ENCODE measurements around the gene NEK2. TPM values are rescaled to one million over a fixed set of nuclear protein-coding genes. Genes with fewer than 3 reads are reported as not detected.
A peak's percentile ranks its signal among the peaks of the same experiment; 100 is the strongest.

NEK2 gene
- total RNA-seq, 1 donor from 2014 or later: 3.9 TPM

DNA sequence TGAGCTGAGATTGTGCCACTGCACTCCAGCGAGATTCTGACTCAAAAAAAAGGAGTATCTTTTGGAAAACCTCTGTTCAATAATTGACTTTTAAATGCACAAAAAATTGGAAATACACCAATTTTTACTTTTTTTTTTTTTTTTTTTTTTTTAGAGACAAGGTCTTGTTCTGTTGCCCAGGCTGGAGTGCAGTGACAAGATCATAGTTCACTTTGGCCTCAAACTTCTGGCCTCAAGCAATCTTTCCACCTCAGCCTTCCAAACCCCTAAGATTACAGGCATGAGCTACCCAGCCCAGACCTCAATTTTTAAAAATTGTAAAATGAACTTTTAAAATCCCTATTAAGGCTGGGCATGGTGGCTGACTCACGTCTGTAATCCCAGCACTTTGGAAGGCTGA is 30.8 kb downstream of the NEK2 start:
- Mint-ChIP-seq H3K9me3 (ENCODE audit: unreplicated experiment) (no peaks in the 10 kb centered on the region), H3K27me3 (ENCODE audit: unreplicated experiment) (no peaks in the 10 kb centered on the region), H3K4me3 (ENCODE audit: unreplicated experiment) (no peak overlapping the region), H3K36me3 (ENCODE audit: low read depth, unreplicated experiment) (no peaks in the 10 kb centered on the region), H3K4me1 (ENCODE audit: unreplicated experiment) (peaks cover 20% of the 10 kb centered on the region), H3K27ac (ENCODE audit: unreplicated experiment) (no peak overlapping the region)
- TF ChIP-seq, protein P1, sequence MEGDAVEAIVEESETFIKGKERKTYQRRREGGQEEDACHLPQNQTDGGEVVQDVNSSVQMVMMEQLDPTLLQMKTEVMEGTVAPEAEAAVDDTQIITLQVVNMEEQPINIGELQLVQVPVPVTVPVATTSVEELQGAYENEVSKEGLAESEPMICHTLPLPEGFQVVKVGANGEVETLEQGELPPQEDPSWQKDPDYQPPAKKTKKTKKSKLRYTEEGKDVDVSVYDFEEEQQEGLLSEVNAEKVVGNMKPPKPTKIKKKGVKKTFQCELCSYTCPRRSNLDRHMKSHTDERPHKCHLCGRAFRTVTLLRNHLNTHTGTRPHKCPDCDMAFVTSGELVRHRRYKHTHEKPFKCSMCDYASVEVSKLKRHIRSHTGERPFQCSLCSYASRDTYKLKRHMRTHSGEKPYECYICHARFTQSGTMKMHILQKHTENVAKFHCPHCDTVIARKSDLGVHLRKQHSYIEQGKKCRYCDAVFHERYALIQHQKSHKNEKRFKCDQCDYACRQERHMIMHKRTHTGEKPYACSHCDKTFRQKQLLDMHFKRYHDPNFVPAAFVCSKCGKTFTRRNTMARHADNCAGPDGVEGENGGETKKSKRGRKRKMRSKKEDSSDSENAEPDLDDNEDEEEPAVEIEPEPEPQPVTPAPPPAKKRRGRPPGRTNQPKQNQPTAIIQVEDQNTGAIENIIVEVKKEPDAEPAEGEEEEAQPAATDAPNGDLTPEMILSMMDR (IDR thresholded peaks at IDR 0.05; ENCODE audit: unreplicated experiment): no peak
- no peak for DNase-seq (ENCODE audit: low spot score)

DNA sequence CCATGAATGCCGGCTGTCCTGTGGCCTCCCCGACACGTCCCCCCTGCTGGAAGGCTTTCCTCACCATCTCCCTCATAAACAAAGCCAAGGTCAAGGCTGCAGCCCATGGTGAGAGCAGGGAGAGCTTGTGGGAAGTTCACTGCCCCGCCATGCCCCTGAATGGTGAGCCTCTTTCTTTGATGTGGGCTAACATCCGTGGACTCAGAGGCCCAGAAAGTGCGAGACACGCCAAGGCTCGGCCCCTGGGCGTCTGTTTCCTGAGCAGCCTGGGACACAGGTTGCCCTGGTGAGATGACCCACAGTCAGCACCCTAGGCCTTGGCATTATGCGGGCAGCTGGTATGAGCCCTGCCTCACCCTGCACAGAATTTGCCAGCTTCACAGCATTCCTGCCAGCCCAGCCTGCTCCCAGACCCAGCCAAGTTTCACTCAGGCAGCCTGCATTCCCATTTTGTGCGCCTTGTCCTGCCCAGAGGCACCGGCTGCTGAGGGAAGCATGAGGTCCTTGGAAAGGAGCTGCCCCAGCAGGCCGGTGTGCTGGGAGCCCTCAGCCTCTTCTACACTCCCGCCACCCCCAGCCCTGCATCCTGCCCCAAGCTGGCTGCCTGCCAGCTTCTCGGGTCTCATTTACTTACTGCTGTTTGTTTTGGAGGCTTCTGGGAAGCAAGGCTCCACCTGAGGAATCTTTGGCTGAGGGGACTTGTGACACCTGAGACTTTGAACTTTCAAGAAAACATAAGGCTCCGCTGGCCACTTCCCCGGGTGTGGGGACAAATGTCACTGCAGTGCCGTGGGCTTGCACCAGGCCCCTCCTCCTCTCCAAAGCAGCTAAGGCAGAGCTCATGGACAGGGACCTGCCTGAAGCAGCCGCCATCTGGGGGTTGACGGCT is 31.9 kb downstream of the NEK2 start:
- Mint-ChIP-seq H3K4me3 (ENCODE audit: unreplicated experiment) (no peak overlapping the region), H3K27ac (ENCODE audit: unreplicated experiment) (no peak overlapping the region), H3K4me1 (ENCODE audit: unreplicated experiment) (peaks cover 20% of the 10 kb centered on the region), H3K36me3 (ENCODE audit: low read depth, unreplicated experiment) (no peaks in the 10 kb centered on the region), H3K27me3 (ENCODE audit: unreplicated experiment) (no peaks in the 10 kb centered on the region), H3K9me3 (ENCODE audit: unreplicated experiment) (no peaks in the 10 kb centered on the region)
- DNase-seq (ENCODE audit: low spot score): peak; percentile 22
- TF ChIP-seq, protein P1 (IDR thresholded peaks at IDR 0.05; ENCODE audit: unreplicated experiment): no peak

DNA sequence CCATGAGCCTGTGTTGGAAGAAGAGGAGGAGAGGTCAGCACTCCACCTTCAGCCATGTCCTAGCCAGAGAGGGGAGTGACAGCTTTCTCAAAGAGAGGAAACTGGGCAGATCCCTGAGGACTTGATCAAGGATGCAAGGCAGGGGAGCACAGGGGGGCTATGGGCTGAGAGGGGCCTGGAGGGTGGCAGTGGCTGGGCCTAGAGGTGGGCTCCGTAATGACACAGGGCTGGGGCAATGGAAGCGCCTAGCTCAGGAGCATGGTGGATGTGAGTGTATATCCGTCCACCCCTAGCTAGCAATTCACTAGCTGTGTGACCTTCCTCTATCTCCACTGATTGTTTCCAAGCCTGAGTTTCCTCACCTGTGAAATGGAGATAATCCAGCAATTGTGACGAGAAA is 32.6 kb downstream of the NEK2 start:
- no peak overlapping the region for H3K27ac Mint-ChIP-seq (ENCODE audit: unreplicated experiment)

DNA sequence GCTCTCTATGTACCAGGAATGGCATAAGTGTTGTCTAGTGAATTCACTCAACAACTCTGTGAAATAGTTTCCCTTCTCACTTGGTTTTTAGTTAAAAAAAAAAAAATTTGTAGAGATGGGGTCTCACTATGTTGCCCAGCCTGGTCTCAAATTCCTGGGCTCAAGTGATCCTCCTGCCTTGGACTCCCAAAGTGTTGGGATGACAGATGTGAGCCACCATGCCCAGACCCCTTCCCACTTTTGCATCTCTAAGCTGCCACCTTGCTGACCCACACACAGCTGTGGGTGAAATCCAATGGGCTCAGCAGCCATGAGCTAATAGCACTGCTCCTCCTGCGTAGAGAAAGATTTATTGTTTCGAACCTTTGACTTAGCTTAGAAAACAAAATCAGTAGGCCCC is 33.5 kb downstream of the NEK2 start:
- no peak overlapping the region for H3K27ac Mint-ChIP-seq (ENCODE audit: unreplicated experiment)
- no peak for DNase-seq (ENCODE audit: low spot score)
- no peaks in the 10 kb centered on the region for H3K36me3 Mint-ChIP-seq (ENCODE audit: low read depth, unreplicated experiment)
- TF ChIP-seq, protein P1 (IDR thresholded peaks at IDR 0.05; ENCODE audit: unreplicated experiment): no peak
- H3K27me3 Mint-ChIP-seq (ENCODE audit: unreplicated experiment): no peaks in the 10 kb centered on the region
- no peaks in the 10 kb centered on the region for H3K9me3 Mint-ChIP-seq (ENCODE audit: unreplicated experiment)
- H3K4me3 Mint-ChIP-seq (ENCODE audit: unreplicated experiment): no peak overlapping the region
- peaks cover 12% of the 10 kb centered on the region for H3K4me1 Mint-ChIP-seq (ENCODE audit: unreplicated experiment)

More for the DNA sequence above, 32.6 kb downstream of the NEK2 start:
- DNase-seq (ENCODE audit: low spot score): no peak
- TF ChIP-seq, protein P1 (IDR thresholded peaks at IDR 0.05; ENCODE audit: unreplicated experiment): no peak
- Mint-ChIP-seq H3K4me1 (ENCODE audit: unreplicated experiment) (peaks cover 14% of the 10 kb centered on the region), H3K4me3 (ENCODE audit: unreplicated experiment) (no peak overlapping the region), H3K27me3 (ENCODE audit: unreplicated experiment) (no peaks in the 10 kb centered on the region), H3K36me3 (ENCODE audit: low read depth, unreplicated experiment) (no peaks in the 10 kb centered on the region), H3K9me3 (ENCODE audit: unreplicated experiment) (no peaks in the 10 kb centered on the region)

Measured in endothelial cell (in vitro differentiated cells).